ENCODE measurements around the gene PPIL1. TPM values are rescaled to one million over a fixed set of nuclear protein-coding genes. Genes with fewer than 3 reads are reported as not detected.

The PPIL1 gene
- total and polyA plus RNA-seq, 2 experiments from 2014 or later: 51.7 to 53.0 TPM

GRCh38 chr6:36851626-36852025 lies 23.0 kb downstream of the PPIL1 start:
- TF ChIP-seq EZH2 (IDR thresholded peaks at IDR 0.05; ENCODE audit: borderline replicate concordance) (no peak), EZH2phosphoT487 (IDR thresholded peaks at IDR 0.05; ENCODE audit: low read depth, severe bottlenecking, unreplicated experiment) (no peak)
- TF ChIP-seq, protein P1, sequence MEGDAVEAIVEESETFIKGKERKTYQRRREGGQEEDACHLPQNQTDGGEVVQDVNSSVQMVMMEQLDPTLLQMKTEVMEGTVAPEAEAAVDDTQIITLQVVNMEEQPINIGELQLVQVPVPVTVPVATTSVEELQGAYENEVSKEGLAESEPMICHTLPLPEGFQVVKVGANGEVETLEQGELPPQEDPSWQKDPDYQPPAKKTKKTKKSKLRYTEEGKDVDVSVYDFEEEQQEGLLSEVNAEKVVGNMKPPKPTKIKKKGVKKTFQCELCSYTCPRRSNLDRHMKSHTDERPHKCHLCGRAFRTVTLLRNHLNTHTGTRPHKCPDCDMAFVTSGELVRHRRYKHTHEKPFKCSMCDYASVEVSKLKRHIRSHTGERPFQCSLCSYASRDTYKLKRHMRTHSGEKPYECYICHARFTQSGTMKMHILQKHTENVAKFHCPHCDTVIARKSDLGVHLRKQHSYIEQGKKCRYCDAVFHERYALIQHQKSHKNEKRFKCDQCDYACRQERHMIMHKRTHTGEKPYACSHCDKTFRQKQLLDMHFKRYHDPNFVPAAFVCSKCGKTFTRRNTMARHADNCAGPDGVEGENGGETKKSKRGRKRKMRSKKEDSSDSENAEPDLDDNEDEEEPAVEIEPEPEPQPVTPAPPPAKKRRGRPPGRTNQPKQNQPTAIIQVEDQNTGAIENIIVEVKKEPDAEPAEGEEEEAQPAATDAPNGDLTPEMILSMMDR (IDR thresholded peaks at IDR 0.05; ENCODE audit: poor library complexity): no peak
- Histone ChIP-seq H3K4me2 (no peak overlapping the region), H3K9me3 (ENCODE audit: low read depth) (no peaks in the 10 kb centered on the region), H3K4me3 (no peak overlapping the region), H3K79me2 (no peaks in the 10 kb centered on the region), H3K36me3 (replicated peaks; ENCODE audit: insufficient read depth, low read depth) (no peaks in the 10 kb centered on the region), H3K27me3 (no peaks in the 10 kb centered on the region), H3K4me1 (ENCODE audit: insufficient read depth) (peaks cover 17% of the 10 kb centered on the region), H3K27ac (peak overlapping the region; percentile 89), H2AFZ (no peak overlapping the region), H4K20me1 (ENCODE audit: insufficient read depth, poor library complexity, severe bottlenecking) (no peaks in the 10 kb centered on the region), H3K9me2 (replicated peaks; ENCODE audit: insufficient read depth) (no peaks in the 10 kb centered on the region)
- 87% methylated on average over 4 of the region's 4 CpGs for WGBS (ENCODE audit: low lambda C conversion rate, missing lambda C conversion rate)
- no peak for DNase-seq (ENCODE audit: low spot score)

DNA sequence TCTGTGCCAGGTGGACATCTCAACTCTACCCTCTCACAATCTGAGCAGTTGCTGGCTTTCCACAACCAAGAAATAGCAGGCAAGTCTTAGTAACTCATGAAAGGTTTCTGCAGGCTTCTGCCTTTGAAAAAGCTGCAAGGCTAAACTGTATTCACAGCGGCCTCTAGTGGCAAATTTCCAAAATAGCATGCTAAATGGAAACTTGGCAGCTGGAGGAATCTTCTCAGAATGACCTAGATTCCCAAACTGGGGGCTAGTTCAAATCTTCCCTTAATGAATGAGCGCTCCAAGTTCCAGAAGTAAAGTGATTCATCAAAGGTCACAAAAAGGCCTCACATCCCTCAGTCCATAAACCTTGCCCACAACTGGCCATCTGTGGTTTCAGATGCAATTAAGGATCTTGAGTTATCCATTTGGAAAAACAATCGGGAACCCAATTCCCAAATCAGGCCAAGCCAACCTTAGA lies 23.4 kb downstream of the PPIL1 start:
- 46% methylated on average over 3 of the region's 3 CpGs for WGBS (ENCODE audit: low lambda C conversion rate, missing lambda C conversion rate)

DNA sequence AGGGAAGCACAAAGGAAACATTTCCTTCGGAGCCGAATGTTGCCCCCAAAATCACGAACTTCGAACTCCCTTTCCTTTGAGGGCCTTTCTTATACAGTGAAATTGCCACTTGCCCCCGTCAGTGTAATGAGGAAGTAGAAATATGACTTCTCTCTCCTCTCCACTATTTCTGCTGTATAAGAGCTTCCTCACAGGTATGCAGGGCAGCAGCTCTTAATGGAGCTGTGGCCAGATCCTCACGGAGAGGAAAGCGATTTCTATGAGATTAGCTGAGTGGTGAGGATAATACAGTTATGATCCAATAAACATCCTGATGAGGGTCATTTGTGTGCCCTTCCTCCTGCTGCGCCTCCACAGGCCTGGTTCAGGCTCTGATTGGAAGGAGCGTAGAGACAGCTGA lies 24.6 kb downstream of the PPIL1 start:
- Histone ChIP-seq H4K20me1 (ENCODE audit: insufficient read depth, poor library complexity, severe bottlenecking) (no peaks in the 10 kb centered on the region), H3K4me1 (ENCODE audit: insufficient read depth) (peaks cover 17% of the 10 kb centered on the region), H3K4me3 (no peak overlapping the region), H2AFZ (no peak overlapping the region), H3K27ac (no peak overlapping the region), H3K9me2 (replicated peaks; ENCODE audit: insufficient read depth) (no peaks in the 10 kb centered on the region), H3K4me2 (no peak overlapping the region), H3K27me3 (no peaks in the 10 kb centered on the region), H3K79me2 (no peaks in the 10 kb centered on the region), H3K36me3 (replicated peaks; ENCODE audit: insufficient read depth, low read depth) (no peaks in the 10 kb centered on the region), H3K9me3 (ENCODE audit: low read depth) (no peaks in the 10 kb centered on the region)
- no peak for DNase-seq (ENCODE audit: low spot score)
- WGBS (ENCODE audit: low lambda C conversion rate, missing lambda C conversion rate): 94% methylated on average over 9 of the region's 9 CpGs
- TF ChIP-seq EZH2phosphoT487 (IDR thresholded peaks at IDR 0.05; ENCODE audit: low read depth, severe bottlenecking, unreplicated experiment) (no peak), EZH2 (IDR thresholded peaks at IDR 0.05; ENCODE audit: borderline replicate concordance) (no peak)
- TF ChIP-seq, protein P1 (IDR thresholded peaks at IDR 0.05; ENCODE audit: poor library complexity): no peak

More for the DNA sequence above, 23.4 kb downstream of the PPIL1 start:
- peaks cover 17% of the 10 kb centered on the region for H3K4me1 ChIP-seq (ENCODE audit: insufficient read depth)
- peak overlapping the region; percentile 89 for H3K27ac ChIP-seq
- DNase-seq (ENCODE audit: low spot score): peak; percentile 85
- H3K4me3 ChIP-seq: no peak overlapping the region
- H3K9me2 ChIP-seq (replicated peaks; ENCODE audit: insufficient read depth): no peaks in the 10 kb centered on the region
- no peaks in the 10 kb centered on the region for H3K79me2 ChIP-seq
- H3K4me2 ChIP-seq: no peak overlapping the region
- H4K20me1 ChIP-seq (ENCODE audit: insufficient read depth, poor library complexity, severe bottlenecking): no peaks in the 10 kb centered on the region
- no peak overlapping the region for H2AFZ ChIP-seq
- H3K9me3 ChIP-seq (ENCODE audit: low read depth): no peaks in the 10 kb centered on the region
- no peaks in the 10 kb centered on the region for H3K36me3 ChIP-seq (replicated peaks; ENCODE audit: insufficient read depth, low read depth)
- TF ChIP-seq EZH2 (IDR thresholded peaks at IDR 0.05; ENCODE audit: borderline replicate concordance): no peak
- TF ChIP-seq EZH2phosphoT487 (IDR thresholded peaks at IDR 0.05; ENCODE audit: low read depth, severe bottlenecking, unreplicated experiment): no peak
- TF ChIP-seq, protein P1 (IDR thresholded peaks at IDR 0.05; ENCODE audit: poor library complexity): peak; percentile 89
- no peaks in the 10 kb centered on the region for H3K27me3 ChIP-seq

All from hepatocyte (in vitro differentiated cells).